HG02759 (cell line): Measurements from ENCODE around the gene LAIR2.
"Not testable (repeated sequence)": the region's sequence is repeated elsewhere in the genome, so short reads cannot be mapped to it uniquely, and the experiment has no call there.

Experiments
- ATAC-seq: cut with Tn5 transposase; IDR thresholded peaks from one replicate; pipeline ENCODE4 v1.9.1; 2021; ENCODE audit warnings: mild to moderate bottlenecking, moderate library complexity; ENCODE audit not compliant: unreplicated experiment

LAIR2 gene

GRCh38 chr19:54492568-54492967, 10.1 kb upstream of the LAIR2 start:
- ATAC-seq = no peak

GRCh38 chr19:54493056-54493455, 9.6 kb upstream of the LAIR2 start:
- ATAC-seq = not testable (repeated sequence)

GRCh38 chr19:54493967-54494585, 8.6 kb upstream of the LAIR2 start:
- ATAC-seq = no peak

- ATAC-seq = not testable (repeated sequence)
Observed at GRCh38 chr19:54495284-54495683, 7.3 kb upstream of the LAIR2 start.

GRCh38 chr19:54497747-54498450, 4.7 kb upstream of the LAIR2 start:
- not testable (repeated sequence) for ATAC-seq

- not testable (repeated sequence) for ATAC-seq
Observed at GRCh38 chr19:54498451-54498772, 4.2 kb upstream of the LAIR2 start.

- not testable (repeated sequence) for ATAC-seq
Observed at GRCh38 chr19:54505542-54505941, 2.9 kb downstream of the LAIR2 start.

- ATAC-seq = no peak
Observed at GRCh38 chr19:54506079-54506478, 3.4 kb downstream of the LAIR2 start.

- not testable (repeated sequence) for ATAC-seq
Observed at GRCh38 chr19:54507038-54507717, 4.5 kb downstream of the LAIR2 start.

- ATAC-seq = no peak
Observed at GRCh38 chr19:54507824-54508223, 5.2 kb downstream of the LAIR2 start.

- ATAC-seq = not testable (repeated sequence)
Observed at GRCh38 chr19:54508487-54508886, 5.9 kb downstream of the LAIR2 start.

GRCh38 chr19:54509200-54509940, 6.7 kb downstream of the LAIR2 start:
- not testable (repeated sequence) for ATAC-seq

GRCh38 chr19:54515156-54515555, 12.5 kb downstream of the LAIR2 start:
- ATAC-seq = no peak

GRCh38 chr19:54517483-54517882, 14.9 kb downstream of the LAIR2 start:
- no peak for ATAC-seq

GRCh38 chr19:54518844-54519243, 16.2 kb downstream of the LAIR2 start:
- ATAC-seq = no peak

- no peak for ATAC-seq
Observed at GRCh38 chr19:54521022-54521859, 18.6 kb downstream of the LAIR2 start.

GRCh38 chr19:54521860-54522513, 19.4 kb downstream of the LAIR2 start:
- ATAC-seq = no peak

- ATAC-seq = no peak
Observed at GRCh38 chr19:54523403-54523802, 20.8 kb downstream of the LAIR2 start.

GRCh38 chr19:54525636-54526035, 23.0 kb downstream of the LAIR2 start:
- ATAC-seq = no peak

- no peak for ATAC-seq
Observed at GRCh38 chr19:54526972-54527371, 24.3 kb downstream of the LAIR2 start.
